ENCODE results near the gene CCDC15.

Gene CCDC15

GRCh38 chr11:125068368-125068767 lies 114.4 kb downstream of the CCDC15 start:
- no peak for DNase-seq (ENCODE audit: low read depth in 3 of 3, low spot score in 1 of 3)

GRCh38 chr11:125069008-125069407 lies 115.0 kb downstream of the CCDC15 start:
- DNase-seq (ENCODE audit: low read depth in 3 of 3, low spot score in 1 of 3): no peak

- no peak for DNase-seq (ENCODE audit: low read depth in 3 of 3, low spot score in 1 of 3)
These were observed 115.8 kb downstream of the CCDC15 start for GRCh38 chr11:125069796-125070195.

- DNase-seq (ENCODE audit: low read depth in 3 of 3, low spot score in 1 of 3): no peak
These were observed 116.8 kb downstream of the CCDC15 start for GRCh38 chr11:125070699-125071254.

- no peak for DNase-seq (ENCODE audit: low read depth in 3 of 3, low spot score in 1 of 3)
These were observed 117.4 kb downstream of the CCDC15 start for GRCh38 chr11:125071435-125071834.

GRCh38 chr11:125071846-125072217 lies 117.8 kb downstream of the CCDC15 start:
- DNase-seq (ENCODE audit: low read depth in 3 of 3, low spot score in 1 of 3): no peak

GRCh38 chr11:125072218-125072960 lies 118.4 kb downstream of the CCDC15 start:
- no peak for DNase-seq (ENCODE audit: low read depth in 3 of 3, low spot score in 1 of 3)

- no peak for DNase-seq (ENCODE audit: low read depth in 3 of 3, low spot score in 1 of 3)
These were observed 119.1 kb downstream of the CCDC15 start for GRCh38 chr11:125072961-125073590.

- no peak for DNase-seq (ENCODE audit: low read depth in 3 of 3, low spot score in 1 of 3)
These were observed 119.8 kb downstream of the CCDC15 start for GRCh38 chr11:125073616-125074483.

GRCh38 chr11:125074511-125075241 lies 120.7 kb downstream of the CCDC15 start:
- no peak for DNase-seq (ENCODE audit: low read depth in 3 of 3, low spot score in 1 of 3)

- no peak for DNase-seq (ENCODE audit: low read depth in 3 of 3, low spot score in 1 of 3)
These were observed 121.2 kb downstream of the CCDC15 start for GRCh38 chr11:125075242-125075625.

GRCh38 chr11:125075900-125076317 lies 121.9 kb downstream of the CCDC15 start:
- no peak for DNase-seq (ENCODE audit: low read depth in 3 of 3, low spot score in 1 of 3)

GRCh38 chr11:125076378-125076945 lies 122.5 kb downstream of the CCDC15 start:
- no peak for DNase-seq (ENCODE audit: low read depth in 3 of 3, low spot score in 1 of 3)

- DNase-seq (ENCODE audit: low read depth in 3 of 3, low spot score in 1 of 3): no peak
These were observed 124.0 kb downstream of the CCDC15 start for GRCh38 chr11:125078016-125078415.

- DNase-seq (ENCODE audit: low read depth in 3 of 3, low spot score in 1 of 3): no peak
These were observed 124.6 kb downstream of the CCDC15 start for GRCh38 chr11:125078516-125079140.

- DNase-seq (ENCODE audit: low read depth in 3 of 3, low spot score in 1 of 3): no peak
These were observed 125.3 kb downstream of the CCDC15 start for GRCh38 chr11:125079151-125079877.

- DNase-seq (ENCODE audit: low read depth in 3 of 3, low spot score in 1 of 3): no peak
These were observed 126.0 kb downstream of the CCDC15 start for GRCh38 chr11:125079878-125080530.

- DNase-seq (ENCODE audit: low read depth in 3 of 3, low spot score in 1 of 3): no peak
These were observed 126.5 kb downstream of the CCDC15 start for GRCh38 chr11:125080531-125080911.

All from stimulated activated CD4-positive, alpha-beta T cell treated with anti-CD3 and anti-CD28 coated beads, TNF-alpha, amount 100 ng/mL, for 1 hour (primary cell).